CD4-positive, alpha-beta memory T cell (primary cell): ENCODE results near the gene LONP1. TPM values are rescaled to one million over a fixed set of nuclear protein-coding genes. Genes with fewer than 3 reads are reported as not detected.
A peak's percentile ranks its signal among the peaks of the same experiment; 100 is the strongest.

Experiments
- CTCF ChIA-PET: fragments of 350-600 bp; sonication (Branson Sonifier 250); formaldehyde crosslinking; loops from one replicate; lab custom pipeline; 2021; ENCODE audit warnings: inconsistent platforms; ENCODE audit not compliant: partially characterized antibody; lab: Charles Lee
- POLR2A ChIA-PET: fragments of 350-600 bp; sonication (Branson Sonifier 250); formaldehyde crosslinking; loops from one replicate; lab custom pipeline; 2021; ENCODE audit not compliant: partially characterized antibody; lab: Charles Lee
- DNase-seq, 5 donors: peaks; one replicate each; pipeline versions ENCODE4 v3.0.0 to v3.0.0-alpha.2; 2020 to 2022; ENCODE audit warnings: mixed read lengths in 1 of 5
- H3K27ac ChIP-seq: one replicate; pipeline ENCODE4 v1.7.0; 2013; ENCODE audit warnings: low read depth, low read length
- H3K27me3 ChIP-seq: 2 replicates; pipeline ENCODE4 v1.7.0; 2013; ENCODE audit warnings: mild to moderate bottlenecking, low read length, moderate library complexity; ENCODE audit not compliant: insufficient read depth
- H3K36me3 ChIP-seq: 2 replicates; pipeline ENCODE4 v1.7.0; 2013; ENCODE audit warnings: mild to moderate bottlenecking, low read length, moderate library complexity; ENCODE audit not compliant: insufficient read depth
- H3K4me1 ChIP-seq: 2 replicates; pipeline ENCODE4 v1.7.0; 2013; ENCODE audit warnings: mild to moderate bottlenecking, low read length, moderate library complexity; ENCODE audit not compliant: insufficient read depth
- H3K4me3 ChIP-seq, 2 donors: one replicate each; pipeline ENCODE4 v1.7.0; 2013; ENCODE audit warnings: low read length in 2 of 2, mild to moderate bottlenecking in 1 of 2
- H3K9me3 ChIP-seq, 2 donors: one replicate each; pipeline ENCODE4 v1.7.0; 2013; ENCODE audit warnings: low read length in 2 of 2, control low read depth in 1 of 2; ENCODE audit not compliant: control insufficient read depth in 1 of 2
- H3K27ac Mint-ChIP-seq, 7 donors: one replicate each; pipeline ENCODE4 v1.8.0; 2020 to 2021; ENCODE audit warnings: mixed read lengths in 7 of 7, mild to moderate bottlenecking in 6 of 7, inconsistent platforms in 3 of 7, moderate library complexity in 3 of 7
- H3K27me3 Mint-ChIP-seq, 2 donors: one replicate each; pipeline ENCODE4 v1.8.0; 2020 to 2021; ENCODE audit warnings: mixed read lengths in 2 of 2
- H3K36me3 Mint-ChIP-seq, 2 donors: one replicate each; pipeline ENCODE4 v1.8.0; 2020 to 2021; ENCODE audit warnings: mixed read lengths in 2 of 2, inconsistent platforms in 1 of 2, mild to moderate bottlenecking in 1 of 2
- H3K4me1 Mint-ChIP-seq, 4 donors: one replicate each; pipeline ENCODE4 v1.8.0; 2020 to 2021; ENCODE audit warnings: mixed read lengths in 4 of 4, mild to moderate bottlenecking in 1 of 4
- H3K4me3 Mint-ChIP-seq, 8 donors: one replicate each; pipeline ENCODE4 v1.8.0; 2020 to 2021; ENCODE audit warnings: mixed read lengths in 8 of 8, mild to moderate bottlenecking in 7 of 8, moderate library complexity in 6 of 8, inconsistent platforms in 3 of 8
- H3K9me3 Mint-ChIP-seq, 8 donors: one replicate each; pipeline ENCODE4 v1.8.0; 2020 to 2021; ENCODE audit warnings: mixed read lengths in 8 of 8, mild to moderate bottlenecking in 5 of 8, inconsistent platforms in 3 of 8, moderate library complexity in 1 of 8
- intact Hi-C: fragments of 100-400 bp; cut with micrococcal nuclease; formaldehyde crosslinking; loops from one replicate; pipeline ENCODE4 v1.15.1; 2023
- polyA plus RNA-seq, 2 donors: library from polyadenylated mRNA; unstranded; fragments of 300-500 nt; fragmentation: Illumina TruSeq; gene quantifications; one replicate each; pipeline ENCODE4 v1.2.3, GENCODE V29; 2021
- total RNA-seq, 2 experiments: library from RNA; stranded (reverse); gene quantifications; one replicate each; pipeline ENCODE4 v1.2.3, GENCODE V29; 2021

The LONP1 gene
- total and polyA plus RNA-seq, 4 experiments from 2014 or later, result 10.9 to 64.7 (median 49.8) TPM

DNA sequence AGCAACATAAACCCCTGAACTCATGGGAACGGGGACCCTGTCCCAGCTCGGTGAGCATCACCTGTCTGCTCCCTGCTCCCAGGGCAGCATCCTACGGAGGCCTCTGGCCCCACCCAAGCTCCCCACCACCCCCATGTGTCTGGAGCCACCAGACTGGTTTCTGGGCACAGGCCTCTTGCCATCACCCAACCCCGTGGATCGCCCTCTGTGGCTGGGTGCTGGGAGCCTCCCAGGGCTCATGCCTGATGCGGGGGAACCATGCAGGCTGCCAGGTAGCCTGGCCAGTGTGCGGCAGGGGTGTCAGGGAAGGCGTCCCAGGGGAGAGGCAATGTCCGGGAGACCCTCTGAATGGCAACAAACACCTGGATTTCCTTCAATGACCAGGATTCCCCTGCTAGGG lies 42.4 kb downstream of the LONP1 start:
- Histone ChIP-seq H3K27me3 (no peaks in the 10 kb centered on the region), H3K27ac (no peak overlapping the region), H3K9me3 (no peaks in the 10 kb centered on the region), H3K4me1 (peaks cover 21% of the 10 kb centered on the region), H3K4me3 (no peak overlapping the region), H3K36me3 (no peaks in the 10 kb centered on the region)
- Mint-ChIP-seq H3K9me3 (peaks cover 0 to 6% (median 0%) of the 10 kb centered on the region in 8 donors), H3K4me1 (peaks cover 16 to 33% (median 28%) of the 10 kb centered on the region in 4 donors), H3K27me3 (no peaks in the 10 kb centered on the region), H3K4me3 (no peak overlapping the region), H3K27ac (peak overlapping the region in 1 of 7 donors; percentile 68), H3K36me3 (peaks cover 0 to 4% of the 10 kb centered on the region in 2 donors)
- intact Hi-C loops, result no loop called here
- ChIA-PET POLR2A (interaction anchor here (1.2 to 2.1 kb wide), 3 partner anchors 9 to 13 kb away, joined by 4 to 6 read pairs (median 5); no protein-coding TSS in a partner anchor), CTCF (interaction anchor here (2.1 kb wide), 1 partner anchor 9 kb away, joined by 7 read pairs; no protein-coding TSS in a partner anchor)
- peak in 1 of 5 donors; percentile 29 for DNase-seq

DNA sequence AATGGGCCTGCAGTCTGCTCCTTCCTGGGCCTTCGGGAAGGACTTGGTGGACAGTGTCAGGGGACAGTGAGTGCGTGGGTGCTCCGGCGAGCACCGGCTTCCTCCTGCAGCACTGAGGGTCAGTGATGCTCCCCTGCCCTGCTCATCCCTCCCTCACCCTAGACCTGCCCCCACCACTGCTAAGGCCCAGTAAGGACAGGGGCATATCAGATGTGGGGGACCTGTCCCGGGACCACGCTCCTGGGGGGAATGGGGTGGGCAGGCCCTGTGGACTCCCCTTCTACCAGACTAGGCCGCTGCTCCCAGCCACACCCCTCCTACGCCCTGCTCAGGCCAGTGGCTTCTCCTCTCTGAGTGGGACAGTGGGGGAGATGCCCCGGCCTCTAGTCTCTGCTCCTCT lies 42.8 kb downstream of the LONP1 start:
- H3K9me3 ChIP-seq, result no peaks in the 10 kb centered on the region
- Mint-ChIP-seq H3K36me3 (peaks cover 0 to 4% of the 10 kb centered on the region in 2 donors), H3K27ac (peak overlapping the region in 2 of 7 donors; percentile 19 to 68), H3K9me3 (peaks cover 0 to 6% (median 0%) of the 10 kb centered on the region in 8 donors), H3K27me3 (no peaks in the 10 kb centered on the region), H3K4me1 (peaks cover 14 to 30% (median 25%) of the 10 kb centered on the region in 4 donors), H3K4me3 (no peak overlapping the region)
- peaks cover 21% of the 10 kb centered on the region for H3K4me1 ChIP-seq
- DNase-seq, result peak in 1 of 5 donors; percentile 16
- POLR2A ChIA-PET, result interaction anchor here (1.0 to 2.1 kb wide), 3 partner anchors 9 to 51 kb away, joined by 3 to 6 read pairs (median 5); no protein-coding TSS in a partner anchor
- H3K27me3 ChIP-seq, result no peaks in the 10 kb centered on the region
- CTCF ChIA-PET, result interaction anchor here (2.1 kb wide), 1 partner anchor 10 kb away, joined by 7 read pairs; no protein-coding TSS in a partner anchor
- H3K36me3 ChIP-seq, result no peaks in the 10 kb centered on the region
- H3K27ac ChIP-seq, result no peak overlapping the region
- no peak overlapping the region for H3K4me3 ChIP-seq
- intact Hi-C loops, result no loop called here

DNA sequence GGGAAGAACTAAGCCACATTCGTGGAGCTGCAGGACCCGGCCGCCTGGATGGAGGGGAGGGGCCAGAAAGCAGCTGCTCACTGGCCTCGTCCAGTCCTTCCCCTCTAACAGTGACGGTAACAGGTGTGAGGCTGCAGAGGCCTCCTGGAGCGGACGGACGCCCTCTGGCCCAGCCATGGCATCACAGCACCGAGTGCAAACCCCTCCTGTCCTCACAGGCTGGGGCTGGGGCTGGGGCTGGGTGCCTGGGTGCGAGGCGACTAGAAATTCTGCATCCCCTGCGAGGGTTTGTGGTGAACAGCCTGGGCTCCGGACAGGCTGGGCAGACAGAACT lies 43.2 kb downstream of the LONP1 start:
- Histone ChIP-seq H3K27ac (no peak overlapping the region), H3K36me3 (no peaks in the 10 kb centered on the region), H3K4me3 (no peak overlapping the region), H3K4me1 (peaks cover 21% of the 10 kb centered on the region), H3K27me3 (no peaks in the 10 kb centered on the region), H3K9me3 (no peaks in the 10 kb centered on the region)
- H3K27ac Mint-ChIP-seq, result no peak overlapping the region
- peaks cover 14 to 26% (median 21%) of the 10 kb centered on the region in 4 donors for H3K4me1 Mint-ChIP-seq
- intact Hi-C loops, result no loop called here
- no peak for DNase-seq
- H3K27me3 Mint-ChIP-seq, result no peaks in the 10 kb centered on the region
- ChIA-PET POLR2A (interaction anchor here (0.8 to 2.1 kb wide), 4 partner anchors 10 to 51 kb away, joined by 3 to 6 read pairs (median 4); no protein-coding TSS in a partner anchor), CTCF (interaction anchor here (2.1 kb wide), 1 partner anchor 10 kb away, joined by 7 read pairs; no protein-coding TSS in a partner anchor)
- H3K4me3 Mint-ChIP-seq, result no peak overlapping the region
- H3K36me3 Mint-ChIP-seq, result peaks cover 0 to 4% of the 10 kb centered on the region in 2 donors
- peaks cover 0 to 6% (median 0%) of the 10 kb centered on the region in 8 donors for H3K9me3 Mint-ChIP-seq

DNA sequence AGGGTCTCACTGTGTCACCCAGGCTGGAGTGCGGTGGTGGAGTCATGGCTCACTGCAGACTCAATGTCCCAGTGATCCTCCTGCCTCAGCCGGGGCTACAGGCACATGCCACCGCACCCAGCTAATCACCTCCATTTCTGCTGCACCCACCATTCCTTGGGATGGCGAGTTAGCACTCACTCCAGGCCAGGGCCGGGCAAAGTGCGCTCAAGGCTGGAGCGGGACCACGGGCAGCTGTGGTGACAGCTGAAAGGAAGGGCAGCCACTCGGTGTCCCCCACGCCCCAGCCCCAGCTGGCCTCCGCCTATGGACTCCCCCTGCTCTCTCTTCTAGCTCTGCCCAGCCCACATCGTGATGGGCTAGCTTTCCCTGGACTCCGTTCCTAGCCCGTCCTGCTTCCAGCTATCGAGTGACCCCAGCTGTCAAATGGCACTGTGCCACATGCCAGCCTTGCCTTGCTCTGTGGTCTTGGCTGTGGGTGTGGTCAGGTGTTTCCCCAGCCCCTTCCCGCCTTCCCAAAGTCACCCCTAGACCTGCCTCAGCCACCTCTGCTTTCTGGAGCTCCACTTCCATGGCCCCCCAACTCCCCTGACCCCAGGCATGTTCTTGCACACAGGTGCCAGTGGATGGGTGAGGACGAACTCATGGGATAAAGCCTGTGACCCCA lies 43.7 kb downstream of the LONP1 start:
- intact Hi-C loops, result no loop called here
- H3K9me3 ChIP-seq, result no peaks in the 10 kb centered on the region
- no peaks in the 10 kb centered on the region for H3K27me3 ChIP-seq
- Mint-ChIP-seq H3K9me3 (peaks cover 0 to 6% (median 0%) of the 10 kb centered on the region in 8 donors), H3K4me1 (peaks cover 9 to 21% (median 16%) of the 10 kb centered on the region in 4 donors), H3K36me3 (peaks cover 0 to 4% of the 10 kb centered on the region in 2 donors), H3K4me3 (no peak overlapping the region), H3K27me3 (no peaks in the 10 kb centered on the region), H3K27ac (peak overlapping the region in 2 of 7 donors; percentile 61 to 70)
- no peak overlapping the region for H3K4me3 ChIP-seq
- peaks cover 16% of the 10 kb centered on the region for H3K4me1 ChIP-seq
- peak in 1 of 5 donors; percentile 7 for DNase-seq
- POLR2A ChIA-PET, result interaction anchor here (0.8 to 2.1 kb wide), 4 partner anchors 10 to 50 kb away, joined by 3 to 6 read pairs (median 4); no protein-coding TSS in a partner anchor
- no peak overlapping the region for H3K27ac ChIP-seq
- no peaks in the 10 kb centered on the region for H3K36me3 ChIP-seq
- CTCF ChIA-PET, result interaction anchor here (2.1 kb wide), 1 partner anchor 11 kb away, joined by 7 read pairs; no protein-coding TSS in a partner anchor

DNA sequence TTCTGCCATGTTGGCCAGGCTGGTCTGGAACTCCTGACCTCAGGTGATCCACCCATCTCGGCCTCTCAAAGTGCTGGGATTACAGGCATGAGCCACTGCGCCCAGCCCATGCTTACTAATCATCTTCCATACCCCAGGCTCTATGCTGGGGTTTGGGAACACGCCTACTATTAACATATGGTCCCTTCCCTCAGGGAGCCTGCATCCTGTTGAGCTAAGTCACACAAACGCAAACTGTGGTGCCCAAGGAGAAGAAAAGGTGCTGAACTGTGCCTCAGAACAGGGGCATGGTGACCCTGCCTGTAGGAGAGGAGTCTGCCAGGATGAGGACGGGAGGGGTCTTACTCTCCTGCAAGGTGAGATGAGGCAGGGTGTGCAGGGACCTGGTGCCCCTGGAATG lies 45.2 kb downstream of the LONP1 start:
- no peak overlapping the region for H3K27ac Mint-ChIP-seq
- H3K4me3 ChIP-seq, result no peak overlapping the region
- peaks cover 7% of the 10 kb centered on the region for H3K4me1 ChIP-seq
- H3K9me3 Mint-ChIP-seq, result peaks cover 0 to 3% (median 0%) of the 10 kb centered on the region in 8 donors
- H3K9me3 ChIP-seq, result no peaks in the 10 kb centered on the region
- POLR2A ChIA-PET, result no interaction called here
- H3K4me1 Mint-ChIP-seq, result peaks cover 7 to 9% (median 8%) of the 10 kb centered on the region in 4 donors
- no peaks in the 10 kb centered on the region for H3K27me3 Mint-ChIP-seq
- no peak overlapping the region for H3K27ac ChIP-seq
- peaks cover 0 to 2% of the 10 kb centered on the region in 2 donors for H3K36me3 Mint-ChIP-seq
- H3K27me3 ChIP-seq, result no peaks in the 10 kb centered on the region
- intact Hi-C loops, result no loop called here
- peak in 1 of 5 donors; percentile 10 for DNase-seq
- no peak overlapping the region for H3K4me3 Mint-ChIP-seq
- CTCF ChIA-PET, result no interaction called here
- peaks cover 2% of the 10 kb centered on the region for H3K36me3 ChIP-seq

DNA sequence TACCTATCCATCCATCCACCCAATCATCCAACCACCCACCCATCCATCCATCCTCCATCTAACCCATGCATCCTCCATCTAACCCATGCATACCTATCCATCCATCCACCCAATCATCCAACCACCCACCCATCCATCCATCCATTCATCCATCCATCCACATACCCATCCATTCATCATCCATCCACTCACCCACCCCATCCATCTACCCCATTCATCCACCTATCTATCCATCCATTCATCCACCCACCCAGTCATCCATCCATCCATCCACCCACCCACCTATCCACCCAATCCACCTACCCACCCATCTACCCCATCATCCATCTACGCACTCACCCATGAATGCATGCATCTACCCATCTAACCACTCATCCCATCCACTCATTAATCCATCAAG lies 46.2 kb downstream of the LONP1 start:
- POLR2A ChIA-PET, result no interaction called here
- peaks cover 12% of the 10 kb centered on the region for H3K36me3 ChIP-seq
- intact Hi-C loops, result no loop called here
- no peaks in the 10 kb centered on the region for H3K27me3 ChIP-seq
- Mint-ChIP-seq H3K9me3 (peaks cover 0 to 3% (median 0%) of the 10 kb centered on the region in 8 donors), H3K36me3 (peaks cover 0 to 7% of the 10 kb centered on the region in 2 donors), H3K4me1 (peaks cover 0 to 4% (median 0%) of the 10 kb centered on the region in 4 donors), H3K4me3 (no peak overlapping the region), H3K27ac (no peak overlapping the region), H3K27me3 (no peaks in the 10 kb centered on the region)
- no peaks in the 10 kb centered on the region for H3K9me3 ChIP-seq
- no peak overlapping the region for H3K27ac ChIP-seq
- peak in 1 of 5 donors; percentile 9 for DNase-seq
- no peak overlapping the region for H3K4me3 ChIP-seq
- H3K4me1 ChIP-seq, result no peaks in the 10 kb centered on the region
- CTCF ChIA-PET, result no interaction called here

DNA sequence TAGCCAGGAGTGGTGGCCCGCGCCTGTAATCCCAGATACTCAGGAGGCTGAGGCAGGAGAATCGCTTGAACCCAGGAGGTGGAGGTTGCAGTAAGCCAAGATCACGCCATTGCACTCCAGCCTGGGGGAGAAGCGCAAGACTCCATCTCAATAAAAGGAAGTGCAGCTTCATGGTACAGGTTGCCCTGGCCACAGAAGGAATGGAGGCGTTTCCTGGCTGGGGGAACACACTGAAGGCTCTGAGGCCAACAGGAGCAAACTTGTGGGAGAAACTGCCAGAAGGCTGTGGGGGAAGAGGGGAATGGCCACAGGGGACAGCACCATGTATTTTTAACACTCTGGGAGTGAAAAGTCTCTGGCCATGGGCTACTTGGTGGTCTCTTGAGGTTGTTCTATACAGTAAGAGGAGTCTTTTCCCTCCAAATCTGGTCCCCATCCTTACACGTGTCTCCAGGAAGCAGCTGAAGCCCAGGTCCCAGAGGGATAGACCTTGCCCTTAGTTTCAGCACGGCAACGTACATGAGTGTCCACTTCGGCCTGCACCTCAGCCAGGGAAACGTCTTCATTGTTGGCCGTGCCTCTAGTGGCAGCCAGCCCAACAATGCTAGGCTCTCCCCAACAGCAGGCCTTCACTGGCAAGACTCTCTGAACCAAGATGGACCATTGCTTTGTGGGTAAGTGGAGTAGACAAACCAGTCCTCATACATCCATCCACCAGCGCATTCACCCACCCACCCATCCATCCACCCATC lies 47.1 kb downstream of the LONP1 start:
- H3K9me3 Mint-ChIP-seq, result peaks cover 0 to 3% (median 0%) of the 10 kb centered on the region in 8 donors
- POLR2A ChIA-PET, result no interaction called here

More for the DNA sequence above, 47.1 kb downstream of the LONP1 start:
- CTCF ChIA-PET, result no interaction called here
- Mint-ChIP-seq H3K36me3 (peaks cover 3 to 10% of the 10 kb centered on the region in 2 donors), H3K27me3 (no peaks in the 10 kb centered on the region), H3K4me1 (peaks cover 0 to 4% (median 0%) of the 10 kb centered on the region in 4 donors), H3K4me3 (no peak overlapping the region), H3K27ac (no peak overlapping the region)
- H3K4me1 ChIP-seq, result no peaks in the 10 kb centered on the region
- intact Hi-C loops, result no loop called here
- no peaks in the 10 kb centered on the region for H3K27me3 ChIP-seq
- peaks cover 14% of the 10 kb centered on the region for H3K36me3 ChIP-seq
- no peak for DNase-seq
- no peaks in the 10 kb centered on the region for H3K9me3 ChIP-seq
- H3K27ac ChIP-seq, result no peak overlapping the region
- H3K4me3 ChIP-seq, result no peak overlapping the region
